ENCODE data around the gene OR2T11. TPM values are rescaled to one million over a fixed set of nuclear protein-coding genes. Genes with fewer than 3 reads are reported as not detected.

The OR2T11 gene
- total RNA-seq, 1 experiment from 2014 or later, result not detected

GRCh38 chr1:248592655-248593054, 42.2 kb downstream of the OR2T11 start:
- Histone ChIP-seq H3K9me3 (ENCODE audit: low read length) (no peaks in the 10 kb centered on the region; the same call in 1 of the 2 replicates), H3K9me2 (replicated peaks; ENCODE audit: low read length) (0 out of 2 replicates have a peak, but pooled peaks cover 8% of the 10 kb centered on the region), H3K9ac (ENCODE audit: low read length) (no peak overlapping the region), H3K36me3 (ENCODE audit: low read depth, low read length) (no peaks in the 10 kb centered on the region), H3K4me3 (ENCODE audit: low read length) (no peak overlapping the region), H3K27me3 (ENCODE audit: low read length) (no peaks in the 10 kb centered on the region), H2AFZ (ENCODE audit: low read length) (no peak overlapping the region), H3F3A (ENCODE audit: low read length, unreplicated experiment) (no peaks in the 10 kb centered on the region), H3K79me2 (ENCODE audit: low read length) (no peaks in the 10 kb centered on the region), H3K27ac (ENCODE audit: low read length) (no peak overlapping the region), H4K20me1 (ENCODE audit: low read length) (no peaks in the 10 kb centered on the region), H3K4me1 (ENCODE audit: insufficient read depth, low read length) (peaks cover 5% of the 10 kb centered on the region), H3K4me2 (ENCODE audit: low read length) (no peak overlapping the region)
- no peak for TF ChIP-seq CTCF (conservative IDR thresholded peaks at IDR 0.05; ENCODE audit: low read depth, low read length)
- TF ChIP-seq EZH2 (IDR thresholded peaks at IDR 0.05; ENCODE audit: low read length, unreplicated experiment), result no peak
- no peak for TF ChIP-seq EZH2phosphoT487 (IDR thresholded peaks at IDR 0.05; ENCODE audit: borderline replicate concordance, low read length)
- DNase-seq, result no peak
- intact Hi-C loops (cut with micrococcal nuclease), result no loop called here
- CTCF ChIA-PET, result no interaction called here
- BruUV-seq (replicated peaks), result no TSS peak
- no peak for ATAC-seq
- POLR2A ChIA-PET (ENCODE audit: unreplicated experiment), result no interaction called here

GRCh38 chr1:248590055-248590454, 44.8 kb downstream of the OR2T11 start:
- DNase-seq (no peak), ATAC-seq (no peak)
- H3K27me3 ChIP-seq (ENCODE audit: low read length), result no peaks in the 10 kb centered on the region
- H3K9me2 ChIP-seq (replicated peaks; ENCODE audit: low read length), result 0 out of 2 replicates have a peak, but pooled peaks cover 8% of the 10 kb centered on the region
- ChIA-PET POLR2A (ENCODE audit: unreplicated experiment) (no interaction called here), CTCF (no interaction called here)
- H3K9me3 ChIP-seq (ENCODE audit: low read length), result no peaks in the 10 kb centered on the region; the same call in 1 of the 2 replicates
- no peaks in the 10 kb centered on the region for H4K20me1 ChIP-seq (ENCODE audit: low read length)
- no peaks in the 10 kb centered on the region; the same call in 1 of the 2 replicates for H3K4me1 ChIP-seq (ENCODE audit: insufficient read depth, low read length)
- no peaks in the 10 kb centered on the region for H3K79me2 ChIP-seq (ENCODE audit: low read length)
- TF ChIP-seq EZH2phosphoT487 (IDR thresholded peaks at IDR 0.05; ENCODE audit: borderline replicate concordance, low read length) (no peak), EZH2 (IDR thresholded peaks at IDR 0.05; ENCODE audit: low read length, unreplicated experiment) (no peak), CTCF (conservative IDR thresholded peaks at IDR 0.05; ENCODE audit: low read depth, low read length) (no peak)
- intact Hi-C loops (cut with micrococcal nuclease), result no loop called here
- no peaks in the 10 kb centered on the region for H3F3A ChIP-seq (ENCODE audit: low read length, unreplicated experiment)
- no peak overlapping the region for H3K4me2 ChIP-seq (ENCODE audit: low read length)
- H3K9ac ChIP-seq (ENCODE audit: low read length), result no peak overlapping the region
- no TSS peak for BruUV-seq (replicated peaks)
- no peak overlapping the region for H3K27ac ChIP-seq (ENCODE audit: low read length)
- no peak overlapping the region for H3K4me3 ChIP-seq (ENCODE audit: low read length)
- H2AFZ ChIP-seq (ENCODE audit: low read length), result no peak overlapping the region
- no peaks in the 10 kb centered on the region for H3K36me3 ChIP-seq (ENCODE audit: low read depth, low read length)

- DNase-seq (no peak), ATAC-seq (no peak)
- Histone ChIP-seq H3K9ac (ENCODE audit: low read length) (no peak overlapping the region), H3K27ac (ENCODE audit: low read length) (no peak overlapping the region), H3F3A (ENCODE audit: low read length, unreplicated experiment) (no peaks in the 10 kb centered on the region), H3K4me1 (ENCODE audit: insufficient read depth, low read length) (no peaks in the 10 kb centered on the region; the same call in 1 of the 2 replicates), H3K79me2 (ENCODE audit: low read length) (no peaks in the 10 kb centered on the region), H3K9me2 (replicated peaks; ENCODE audit: low read length) (0 out of 2 replicates have a peak, but pooled peaks cover 8% of the 10 kb centered on the region), H3K4me2 (ENCODE audit: low read length) (no peak overlapping the region), H3K36me3 (ENCODE audit: low read depth, low read length) (no peaks in the 10 kb centered on the region), H3K4me3 (ENCODE audit: low read length) (no peak overlapping the region), H4K20me1 (ENCODE audit: low read length) (no peaks in the 10 kb centered on the region), H3K27me3 (ENCODE audit: low read length) (no peaks in the 10 kb centered on the region), H3K9me3 (ENCODE audit: low read length) (no peaks in the 10 kb centered on the region; the same call in 1 of the 2 replicates), H2AFZ (ENCODE audit: low read length) (no peak overlapping the region)
- intact Hi-C loops (cut with micrococcal nuclease), result no loop called here
- no TSS peak for BruUV-seq (replicated peaks)
- TF ChIP-seq EZH2phosphoT487 (IDR thresholded peaks at IDR 0.05; ENCODE audit: borderline replicate concordance, low read length) (no peak), EZH2 (IDR thresholded peaks at IDR 0.05; ENCODE audit: low read length, unreplicated experiment) (no peak), CTCF (conservative IDR thresholded peaks at IDR 0.05; ENCODE audit: low read depth, low read length) (no peak)
- CTCF ChIA-PET, result no interaction called here
- POLR2A ChIA-PET (ENCODE audit: unreplicated experiment), result no interaction called here
These were observed 45.6 kb downstream of the OR2T11 start for GRCh38 chr1:248589334-248589733.
